GM19328 (cell line): ENCODE data around the gene SKIC3.

Experiments used
- ATAC-seq: cut with Tn5 transposase; IDR thresholded peaks from one replicate; pipeline ENCODE4 v1.9.1; 2021; ENCODE audit warnings: mild to moderate bottlenecking, moderate library complexity; ENCODE audit not compliant: unreplicated experiment

SKIC3 gene

GRCh38 chr5:95532415-95532814, 22.4 kb downstream of the SKIC3 start:
- ATAC-seq: no peak

DNA sequence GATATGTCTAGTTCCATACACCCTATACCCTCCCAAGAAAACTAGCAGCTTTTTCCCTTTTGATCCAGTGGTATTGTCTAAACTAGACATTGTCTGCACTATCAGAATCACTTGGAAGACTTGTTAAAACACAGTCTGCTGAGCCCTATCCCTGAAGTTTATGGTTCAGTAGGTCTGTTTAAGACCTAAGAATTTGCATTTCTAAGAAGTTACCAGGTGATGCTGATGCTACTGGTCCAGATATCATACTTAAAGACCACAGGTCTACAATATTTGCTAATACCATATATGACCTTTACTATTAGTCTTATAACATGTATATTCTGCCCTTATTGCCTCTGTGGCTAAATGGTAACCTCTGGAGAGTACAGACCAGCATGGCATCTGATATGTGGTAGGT, 23.3 kb downstream of the SKIC3 start:
- no peak for ATAC-seq

DNA sequence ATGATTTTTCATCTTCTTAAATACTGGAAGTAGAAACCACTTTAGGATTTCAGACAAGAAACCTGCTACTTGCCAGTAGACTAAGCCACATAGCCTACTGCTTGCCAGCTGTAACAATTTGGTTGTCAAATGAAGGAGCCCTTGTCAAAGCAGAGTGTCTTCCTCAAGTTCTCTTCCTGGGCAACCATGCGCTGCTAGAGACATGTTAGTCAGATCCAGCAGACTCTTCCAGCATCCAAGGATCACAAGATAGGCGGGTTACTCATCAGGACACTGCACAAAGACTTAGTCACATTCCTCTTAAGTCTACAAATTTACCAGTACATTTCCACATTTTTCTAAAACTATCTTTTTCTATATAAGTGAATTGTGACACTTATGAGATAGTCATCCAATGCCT, 24.4 kb downstream of the SKIC3 start:
- ATAC-seq: no peak

- no peak for ATAC-seq
These were observed 26.2 kb downstream of the SKIC3 start for GRCh38 chr5:95528565-95528964.

- no peak for ATAC-seq
These were observed 27.9 kb downstream of the SKIC3 start for GRCh38 chr5:95526871-95527270.

DNA sequence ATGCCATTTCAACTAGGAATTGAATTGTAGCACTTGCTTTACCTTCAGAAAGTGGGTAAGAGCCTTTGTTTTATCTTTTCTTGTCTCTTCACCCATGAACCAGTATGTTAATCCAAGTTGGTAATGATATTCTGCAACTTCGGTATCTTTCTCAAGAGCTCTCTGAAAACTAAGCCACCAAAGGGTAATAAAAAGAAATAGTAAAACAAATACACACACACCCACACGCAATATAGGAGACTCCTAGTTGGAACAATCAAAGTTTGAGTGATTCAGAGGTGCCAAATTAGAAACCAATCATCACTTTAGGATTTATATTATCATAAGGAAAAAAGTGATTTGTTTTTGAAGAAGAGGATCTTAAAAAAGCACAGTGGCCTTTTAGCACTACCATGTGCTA, 30.4 kb downstream of the SKIC3 start:
- no peak for ATAC-seq

DNA sequence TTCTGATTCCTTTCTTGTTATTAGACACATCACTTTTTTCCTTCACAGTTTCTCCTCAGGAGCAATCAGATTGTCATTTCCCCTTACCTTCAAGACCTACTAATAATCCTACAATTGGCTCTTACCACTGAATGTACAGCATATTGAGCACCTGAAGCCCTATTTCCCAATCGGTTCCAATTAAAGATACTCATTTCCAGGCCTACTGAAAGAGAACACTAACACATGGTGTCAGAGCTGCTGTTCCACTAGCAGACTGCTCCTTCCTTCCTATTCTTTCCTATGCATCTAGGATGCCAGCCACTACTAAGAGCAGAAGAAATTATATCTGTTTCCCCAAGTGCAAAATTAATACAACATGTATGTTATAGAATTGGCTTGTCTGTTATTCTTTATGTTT, 34.6 kb downstream of the SKIC3 start:
- no peak for ATAC-seq

GRCh38 chr5:95519681-95520080, 35.1 kb downstream of the SKIC3 start:
- no peak for ATAC-seq

DNA sequence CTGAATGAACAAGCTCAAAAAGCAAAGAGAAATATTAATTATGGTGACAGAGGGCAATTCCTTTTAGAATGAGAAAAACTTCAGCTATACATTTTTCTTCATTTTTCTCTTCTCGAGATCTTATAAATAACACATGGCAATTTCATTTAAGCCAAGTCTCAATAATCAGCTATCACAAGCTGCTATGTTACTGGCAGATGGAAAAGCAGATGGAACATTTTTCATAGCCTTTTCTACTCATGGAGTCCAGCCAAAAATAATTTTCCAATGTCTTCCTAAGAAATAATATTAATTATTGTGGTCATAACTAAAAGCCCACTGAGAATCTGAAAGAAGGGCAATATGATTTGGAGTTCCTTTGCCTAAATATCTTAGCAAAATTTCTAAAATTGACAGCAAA, 35.6 kb downstream of the SKIC3 start:
- ATAC-seq: no peak

- ATAC-seq: no peak
These were observed 36.4 kb downstream of the SKIC3 start for GRCh38 chr5:95518417-95518816.

DNA sequence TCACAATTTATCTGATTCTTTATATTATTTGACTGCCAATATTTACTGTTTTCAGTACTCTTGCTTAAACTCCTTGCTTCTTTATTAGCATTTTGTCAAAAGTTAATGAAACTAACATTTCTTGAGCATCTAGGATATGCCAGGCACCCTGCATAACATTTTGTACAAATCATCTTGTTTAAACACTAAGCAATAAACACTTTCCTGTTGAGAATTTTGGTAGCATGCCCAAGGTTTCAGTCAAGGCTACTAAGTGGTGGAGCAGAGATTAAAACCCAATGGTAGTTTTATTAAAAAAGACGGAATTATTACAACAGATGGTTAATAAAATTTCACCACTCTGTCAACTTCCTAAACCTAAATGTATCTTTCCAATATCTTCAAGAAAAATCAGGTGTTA, 43.2 kb downstream of the SKIC3 start:
- ATAC-seq: no peak

- ATAC-seq: no peak
These were observed 46.2 kb downstream of the SKIC3 start for GRCh38 chr5:95508550-95508949.
